Immature natural killer cell (primary cell): Measurements from ENCODE around the gene C10orf120. TPM values are rescaled to one million over a fixed set of nuclear protein-coding genes. Genes with fewer than 3 reads are reported as not detected.

Experiments
- DNase-seq, 3 donors: peaks; one replicate each; pipeline ENCODE4 v3.0.0; 2022; ENCODE audit warnings: mixed read lengths in 1 of 3
- H3K27ac Mint-ChIP-seq, 6 donors: one replicate each; pipeline ENCODE4 v1.8.0; 2020; ENCODE audit warnings: mixed read lengths in 6 of 6, mild to moderate bottlenecking in 5 of 6, inconsistent platforms in 4 of 6, moderate library complexity in 3 of 6
- H3K27me3 Mint-ChIP-seq, 3 donors: one replicate each; pipeline ENCODE4 v1.8.0; 2020 to 2021; ENCODE audit warnings: low read depth in 3 of 3, mild to moderate bottlenecking in 3 of 3, mixed read lengths in 3 of 3, moderate library complexity in 3 of 3, inconsistent platforms in 1 of 3
- H3K36me3 Mint-ChIP-seq, 3 donors: one replicate each; pipeline ENCODE4 v1.8.0; 2020; ENCODE audit warnings: mixed read lengths in 3 of 3, inconsistent platforms in 2 of 3, mild to moderate bottlenecking in 2 of 3
- H3K4me1 Mint-ChIP-seq, 2 donors: one replicate each; pipeline ENCODE4 v1.8.0; 2020; ENCODE audit warnings: inconsistent platforms in 2 of 2, mild to moderate bottlenecking in 2 of 2, mixed read lengths in 2 of 2, moderate library complexity in 1 of 2
- H3K4me3 Mint-ChIP-seq, 5 donors: one replicate each; pipeline ENCODE4 v1.8.0; 2020; ENCODE audit warnings: mild to moderate bottlenecking in 5 of 5, mixed read lengths in 5 of 5, inconsistent platforms in 3 of 5, moderate library complexity in 3 of 5
- H3K9me3 Mint-ChIP-seq, 6 donors: one replicate each; pipeline ENCODE4 v1.8.0; 2020; ENCODE audit warnings: mild to moderate bottlenecking in 6 of 6, mixed read lengths in 6 of 6, inconsistent platforms in 4 of 6, moderate library complexity in 3 of 6
- polyA plus RNA-seq, 3 donors: library from polyadenylated mRNA; unstranded; fragments of 300-500 nt; fragmentation: Illumina TruSeq; gene quantifications; one replicate each; pipeline ENCODE4 v1.2.3, GENCODE V29; 2021

Gene C10orf120
- polyA plus RNA-seq, 3 donors from 2014 or later: not detected

- no peak for DNase-seq
- H3K4me3 Mint-ChIP-seq: no peak overlapping the region
- no peaks in the 10 kb centered on the region for H3K9me3 Mint-ChIP-seq
- no peaks in the 10 kb centered on the region for H3K4me1 Mint-ChIP-seq
- no peaks in the 10 kb centered on the region for H3K36me3 Mint-ChIP-seq
- peaks cover 3 to 10% (median 7%) of the 10 kb centered on the region in 3 donors for H3K27me3 Mint-ChIP-seq
- H3K27ac Mint-ChIP-seq: no peak overlapping the region
These were observed 50.8 kb downstream of the C10orf120 start for GRCh38 chr10:122648599-122649428.

Other genes with a start within 250 kb of the C10orf120 start
- gene ARMS2, start 245.2 kb downstream of the C10orf120 start, polyA plus RNA-seq: not detected
- gene HTRA1, start 238.3 kb downstream of the C10orf120 start, polyA plus RNA-seq: under 1 TPM in 2 of 3 donors, not detected in 1; 0.16 to 0.73 TPM
- not detected for gene DMBT1, start 139.1 kb downstream of the C10orf120 start, polyA plus RNA-seq
- gene CUZD1, start 146.0 kb upstream of the C10orf120 start, polyA plus RNA-seq: under 1 TPM in 2 of 3 donors, not detected in 1; 0.53 to 0.82 TPM
- 10 to 100 TPM in 1 of 3 donors, 1 to 10 TPM in 2; 3.6 to 13.3 (median 5.5) TPM for gene FAM24B, start 179.7 kb upstream of the C10orf120 start, polyA plus RNA-seq
- gene FAM24A, start 210.8 kb upstream of the C10orf120 start, polyA plus RNA-seq: not detected